Nephron progenitor cell (in vitro differentiated cells): Measurements from ENCODE around the gene CYP21A2.

Experiments used
- DNase-seq: peaks from one replicate; pipeline ENCODE4 v3.0.0; 2021
- H3K27ac Mint-ChIP-seq: 2 replicates; pipeline ENCODE4 v1.8.0; 2021; ENCODE audit warnings: mild to moderate bottlenecking, moderate library complexity, mixed read lengths
- H3K27me3 Mint-ChIP-seq: 2 replicates; pipeline ENCODE4 v1.8.0; 2021; ENCODE audit warnings: mild to moderate bottlenecking, low read depth, mixed read lengths; ENCODE audit not compliant: poor library complexity
- H3K36me3 Mint-ChIP-seq: 2 replicates; pipeline ENCODE4 v1.8.0; 2021; ENCODE audit warnings: low read depth, mixed read lengths
- H3K4me1 Mint-ChIP-seq: 2 replicates; pipeline ENCODE4 v1.8.0; 2021; ENCODE audit warnings: mixed read lengths
- H3K4me3 Mint-ChIP-seq: 2 replicates; pipeline ENCODE4 v1.8.0; 2021; ENCODE audit warnings: mild to moderate bottlenecking, moderate library complexity, mixed read lengths
- H3K9me3 Mint-ChIP-seq: 2 replicates; pipeline ENCODE4 v1.8.0; 2021; ENCODE audit warnings: mild to moderate bottlenecking, moderate library complexity, mixed read lengths
- CTCF ChIP-seq: fragments of 200-600 bp; sonication (generic); IDR thresholded peaks from 2 replicates; pipeline ENCODE4 v1.5.0; 2021; ENCODE audit warnings: antibody characterized with exemption

Gene CYP21A2

GRCh38 chr6:32082478-32082877, 44.3 kb downstream of the CYP21A2 start:
- no peaks in the 10 kb centered on the region for H3K36me3 Mint-ChIP-seq
- peaks cover 22% of the 10 kb centered on the region for H3K27me3 Mint-ChIP-seq
- peaks cover 65% of the 10 kb centered on the region for H3K4me1 Mint-ChIP-seq
- no peak for TF ChIP-seq CTCF
- H3K4me3 Mint-ChIP-seq, result no peak overlapping the region
- H3K9me3 Mint-ChIP-seq, result no peaks in the 10 kb centered on the region
- H3K27ac Mint-ChIP-seq, result no peak overlapping the region
- no peak for DNase-seq

DNA sequence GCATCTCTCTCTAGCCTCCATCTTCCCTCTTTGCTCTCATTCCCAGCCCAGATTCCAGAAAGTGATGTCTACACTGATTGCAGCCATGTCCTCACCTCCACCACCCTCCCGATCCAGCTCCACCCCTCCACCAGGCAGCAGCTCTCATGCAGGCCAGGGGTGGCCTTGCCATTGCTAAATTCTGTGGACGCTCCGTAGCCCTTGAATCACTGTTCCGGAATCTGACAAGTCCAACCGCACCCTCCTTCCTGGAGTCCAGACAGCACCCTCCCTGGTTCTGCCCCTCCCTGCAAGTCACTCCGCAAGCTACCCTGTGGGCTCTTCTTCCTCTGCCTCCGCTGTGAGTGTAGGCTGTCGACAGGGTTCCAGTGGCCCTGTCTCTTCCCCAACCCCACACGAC, 44.7 kb downstream of the CYP21A2 start:
- H3K27ac Mint-ChIP-seq, result no peak overlapping the region

DNA sequence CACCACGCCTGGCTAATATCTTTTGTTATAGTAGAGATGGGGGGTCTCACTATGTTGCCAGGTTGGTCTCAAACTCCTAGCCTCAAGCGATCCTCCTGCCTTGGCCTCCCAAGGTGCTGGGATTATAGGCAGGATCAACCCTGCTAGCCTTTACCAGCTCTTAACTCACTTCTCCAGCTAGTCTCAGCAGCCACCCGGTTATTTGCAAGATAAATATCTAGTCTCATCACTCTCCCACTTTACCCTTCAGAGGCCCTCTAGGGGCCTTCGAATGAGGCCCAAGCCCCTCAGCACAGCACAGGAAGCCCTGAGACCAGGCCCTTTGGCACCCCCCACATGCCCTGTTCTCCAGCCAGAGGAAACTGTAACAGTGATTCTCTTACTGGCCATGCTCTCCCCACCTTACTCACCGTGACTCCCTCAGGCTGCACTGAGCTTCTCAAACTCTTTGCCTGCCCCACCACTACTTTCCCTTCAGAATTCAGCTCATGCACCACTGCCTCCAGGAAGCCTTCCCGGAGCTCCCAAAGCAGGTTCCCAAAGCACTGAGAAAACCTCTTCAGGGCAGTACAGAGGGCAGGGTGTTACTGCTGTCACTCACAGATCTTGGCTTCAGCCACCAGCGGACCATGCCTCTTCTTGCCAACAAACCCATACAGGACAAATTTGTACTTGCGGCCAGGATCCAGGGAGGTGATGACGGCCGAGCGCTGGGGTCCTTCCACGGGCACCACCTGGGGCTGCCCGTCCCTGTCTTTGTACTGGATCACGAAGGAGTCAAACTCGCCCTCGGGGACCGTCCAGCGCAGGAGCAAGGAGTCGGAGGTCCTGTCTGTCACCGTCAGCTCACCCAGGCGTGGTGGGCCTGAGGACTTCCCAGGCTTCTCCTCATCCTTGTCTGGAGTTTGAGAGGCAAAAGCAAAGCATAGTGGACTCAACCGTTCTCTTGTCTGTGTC, 45.9 kb downstream of the CYP21A2 start:
- H3K27ac Mint-ChIP-seq, result no peak overlapping the region
- no peaks in the 10 kb centered on the region for H3K36me3 Mint-ChIP-seq
- TF ChIP-seq CTCF, result no peak
- no peaks in the 10 kb centered on the region for H3K9me3 Mint-ChIP-seq
- peaks cover 31% of the 10 kb centered on the region for H3K27me3 Mint-ChIP-seq
- H3K4me3 Mint-ChIP-seq, result no peak overlapping the region
- DNase-seq, result no peak
- peaks cover 63% of the 10 kb centered on the region for H3K4me1 Mint-ChIP-seq

More for the DNA sequence above, 44.7 kb downstream of the CYP21A2 start:
- Mint-ChIP-seq H3K9me3 (no peaks in the 10 kb centered on the region), H3K4me3 (no peak overlapping the region), H3K27me3 (peaks cover 24% of the 10 kb centered on the region), H3K36me3 (no peaks in the 10 kb centered on the region), H3K4me1 (peaks cover 64% of the 10 kb centered on the region)
- no peak for DNase-seq
- no peak for TF ChIP-seq CTCF

- TF ChIP-seq CTCF, result no peak
- Mint-ChIP-seq H3K27me3 (peaks cover 36% of the 10 kb centered on the region), H3K4me1 (peaks cover 56% of the 10 kb centered on the region), H3K9me3 (no peaks in the 10 kb centered on the region), H3K4me3 (no peak overlapping the region), H3K36me3 (no peaks in the 10 kb centered on the region), H3K27ac (no peak overlapping the region)
- DNase-seq, result no peak
Observed at GRCh38 chr6:32084780-32085179, 46.6 kb downstream of the CYP21A2 start.

GRCh38 chr6:32085759-32086459, 47.7 kb downstream of the CYP21A2 start:
- Mint-ChIP-seq H3K27ac (no peak overlapping the region), H3K9me3 (no peaks in the 10 kb centered on the region), H3K27me3 (peaks cover 43% of the 10 kb centered on the region), H3K36me3 (no peaks in the 10 kb centered on the region), H3K4me1 (peaks cover 47% of the 10 kb centered on the region), H3K4me3 (no peak overlapping the region)
- no peak for TF ChIP-seq CTCF
- DNase-seq, result no peak
